Liver (tissue), 9 donors: ENCODE data around the gene SLC35D3. TPM values are rescaled to one million over a fixed set of nuclear protein-coding genes. Genes with fewer than 3 reads are reported as not detected.

Experiments
- DNase-seq: peaks from one replicate; pipeline ENCODE4 v3.0.0-alpha.2; 2017; ENCODE audit warnings: low spot score
- H3K27ac ChIP-seq, 2 donors: one replicate each; pipeline ENCODE4 v1.7.0; 2013; ENCODE audit warnings: inconsistent platforms in 2 of 2, low read length in 2 of 2, control low read depth in 1 of 2, low read depth in 1 of 2, mild to moderate bottlenecking in 1 of 2
- H3K27me3 ChIP-seq, 4 donors: one replicate each; pipeline versions ENCODE4 v1.6.1 to v1.7.0; 2013; ENCODE audit warnings: low read length in 3 of 4, inconsistent platforms in 1 of 4, mild to moderate bottlenecking in 1 of 4, moderate library complexity in 1 of 4; ENCODE audit not compliant: control insufficient read depth in 4 of 4, insufficient read depth in 4 of 4
- H3K36me3 ChIP-seq, 4 donors: one replicate each; pipeline versions ENCODE4 v1.6.1 to v1.7.0; 2013; ENCODE audit warnings: low read length in 3 of 4, mild to moderate bottlenecking in 3 of 4, low read depth in 1 of 4, moderate library complexity in 1 of 4; ENCODE audit not compliant: control insufficient read depth in 4 of 4, insufficient read depth in 3 of 4
- H3K4me1 ChIP-seq, 4 donors: one replicate each; pipeline versions ENCODE4 v1.6.1 to v1.7.0; 2013; ENCODE audit warnings: low read length in 3 of 4, mild to moderate bottlenecking in 3 of 4, moderate library complexity in 1 of 4; ENCODE audit not compliant: control insufficient read depth in 4 of 4, insufficient read depth in 4 of 4
- H3K4me3 ChIP-seq, 3 donors: one replicate each; pipeline versions ENCODE4 v1.6.1 to v1.7.0; 2013; ENCODE audit warnings: low read length in 3 of 3, control low read depth in 1 of 3, low read depth in 1 of 3, mild to moderate bottlenecking in 1 of 3
- H3K9ac ChIP-seq, 2 donors: one replicate each; pipeline ENCODE4 v1.7.0; 2013; ENCODE audit warnings: low read length in 2 of 2, mild to moderate bottlenecking in 2 of 2, moderate library complexity in 2 of 2, control low read depth in 1 of 2, low read depth in 1 of 2
- H3K9me3 ChIP-seq, 4 donors: one replicate each; pipeline versions ENCODE4 v1.6.1 to v1.7.0; 2013; ENCODE audit warnings: low read length in 3 of 4; ENCODE audit not compliant: control insufficient read depth in 4 of 4
- ATF3 ChIP-seq: IDR thresholded peaks from 2 replicates; pipeline ENCODE4 v1.6.1; 2016; ENCODE audit warnings: antibody characterized with exemption
- CTCF ChIP-seq: fragments of 150-350 bp; IDR thresholded peaks from 2 replicates; pipeline ENCODE4 v1.5.1; 2017; ENCODE audit warnings: improper control_type of control experiment, low read depth, low read length; ENCODE audit not compliant: missing input control
- EGR1 ChIP-seq, 2 donors: IDR thresholded peaks; 2 replicates each; pipeline ENCODE4 v1.6.1; 2016 to 2018; ENCODE audit warnings: antibody characterized with exemption in 2 of 2, low read depth in 2 of 2
- FOXA1 ChIP-seq: IDR thresholded peaks from 2 replicates; pipeline ENCODE4 v1.6.1; 2016; ENCODE audit warnings: antibody characterized with exemption
- FOXA2 ChIP-seq: IDR thresholded peaks from 2 replicates; pipeline ENCODE4 v1.6.1; 2016; ENCODE audit warnings: antibody characterized with exemption
- GABPA ChIP-seq, 2 donors: IDR thresholded peaks in 1 of 2; conservative IDR thresholded peaks in 1 of 2; 2 replicates each; pipeline ENCODE4 v1.6.1; 2016; ENCODE audit warnings: antibody characterized with exemption in 2 of 2, mild to moderate bottlenecking in 1 of 2, moderate library complexity in 1 of 2
- HNF4A ChIP-seq, 2 donors: conservative IDR thresholded peaks; 2 replicates each; pipeline ENCODE4 v1.6.1; 2016; ENCODE audit warnings: antibody characterized with exemption in 2 of 2, mild to moderate bottlenecking in 2 of 2
- HNF4G ChIP-seq: IDR thresholded peaks from 2 replicates; pipeline ENCODE4 v1.6.1; 2016; ENCODE audit warnings: antibody characterized with exemption
- JUND ChIP-seq, 2 donors: IDR thresholded peaks; 2 replicates each; pipeline ENCODE4 v1.6.1; 2016; ENCODE audit warnings: antibody characterized with exemption in 2 of 2
- MAX ChIP-seq: IDR thresholded peaks from 2 replicates; pipeline ENCODE4 v1.6.1; 2016; ENCODE audit warnings: antibody characterized with exemption
- NR2F2 ChIP-seq: IDR thresholded peaks from 2 replicates; pipeline ENCODE4 v1.6.1; 2016; ENCODE audit warnings: antibody characterized with exemption
- RAD21 ChIP-seq, 2 donors: IDR thresholded peaks; 2 replicates each; pipeline ENCODE4 v1.6.1; 2016; ENCODE audit warnings: antibody characterized with exemption in 2 of 2, mild to moderate bottlenecking in 2 of 2
- REST ChIP-seq: IDR thresholded peaks from 2 replicates; pipeline ENCODE4 v1.6.1; 2016; ENCODE audit warnings: antibody characterized with exemption, mild to moderate bottlenecking
- RXRA ChIP-seq, 2 donors: IDR thresholded peaks; 2 replicates each; pipeline ENCODE4 v1.6.1; 2017 to 2018; ENCODE audit warnings: antibody characterized with exemption in 2 of 2, mild to moderate bottlenecking in 1 of 2
- SP1 ChIP-seq: IDR thresholded peaks from 2 replicates; pipeline ENCODE4 v1.6.1; 2018; ENCODE audit warnings: antibody characterized with exemption, mild to moderate bottlenecking
- TAF1 ChIP-seq: conservative IDR thresholded peaks from 2 replicates; pipeline ENCODE4 v1.6.1; 2016; ENCODE audit warnings: antibody characterized with exemption, mild to moderate bottlenecking
- YY1 ChIP-seq: IDR thresholded peaks from 2 replicates; pipeline ENCODE4 v1.6.1; 2016; ENCODE audit warnings: antibody characterized with exemption, mild to moderate bottlenecking
- ZBTB33 ChIP-seq: IDR thresholded peaks from 2 replicates; pipeline ENCODE4 v1.6.1; 2016; ENCODE audit warnings: antibody characterized with exemption
- WGBS: extraction: QIAGEN DNeasy Blood & Tissue Kit; methylation state at CpG from one replicate; pipeline ENCODE4 v1.1.7; 2013; 5-methylcytosine and 5-hydroxymethylcytosine counted together
- polyA plus RNA-seq, 2 donors: library from polyadenylated mRNA; stranded (reverse) in 1 of 2; unstranded in 1 of 2; fragments of 200-250 nt in 1 of 2; fragments of >200 nt in 1 of 2; fragmentation: Nextera tagmentation in 1 of 2; extraction: Ambion mirVana in 1 of 2; gene quantifications; one replicate each; pipeline versions ENCODE4 v1.2.1 to v1.2.3, GENCODE V29; 2013 to 2015
- total RNA-seq, 2 donors: library from RNA; depleted of rRNA; stranded (reverse); fragments of >200 nt; gene quantifications; one replicate each; pipeline ENCODE4 v1.2.3, GENCODE V29; 2014
- donor health status: healthy.
- donor health status: healthy.
- donor health status: healthy.
- donor health status: healthy.
- donor health status: healthy.

The SLC35D3 gene
- total and polyA plus RNA-seq, 4 donors: 0.56 TPM; not detected in 3

GRCh38 chr6:136960781-136961180 lies 38.7 kb downstream of the SLC35D3 start:
- Histone ChIP-seq H3K9ac (no peak overlapping the region), H3K27me3 (peaks cover 0 to 8% (median 0%) of the 10 kb centered on the region in 4 donors), H3K4me3 (no peak overlapping the region), H3K4me1 (peaks cover 0 to 2% (median 0%) of the 10 kb centered on the region in 4 donors), H3K27ac (no peak overlapping the region), H3K9me3 (no peaks in the 10 kb centered on the region), H3K36me3 (no peaks in the 10 kb centered on the region)
- WGBS: 80% methylated on average over 3 of the region's 3 CpGs
- TF ChIP-seq FOXA1 (no peak), GABPA (IDR thresholded peaks at IDR 0.05 in 1 of 2, conservative IDR thresholded peaks at IDR 0.05 in 1 of 2) (no peak), ATF3 (no peak), HNF4G (no peak), YY1 (no peak), SP1 (no peak), EGR1 (IDR thresholded peaks at IDR 0.05; ENCODE audit: low read depth in 2 of 2) (no peak), RAD21 (IDR thresholded peaks at IDR 0.05) (no peak), REST (no peak), TAF1 (no peak), HNF4A (conservative IDR thresholded peaks at IDR 0.05) (no peak), RXRA (IDR thresholded peaks at IDR 0.05) (no peak), NR2F2 (no peak), CTCF (no peak), MAX (no peak), JUND (IDR thresholded peaks at IDR 0.05) (no peak), ZBTB33 (no peak), FOXA2 (no peak)
- DNase-seq: no peak
